HG03378 (cell line): ENCODE measurements around the gene KLK8.

Experiments used
- ATAC-seq: cut with Tn5 transposase; IDR thresholded peaks from one replicate; pipeline ENCODE4 v1.9.1; 2021; ENCODE audit warnings: mild to moderate bottlenecking, moderate library complexity; ENCODE audit not compliant: unreplicated experiment

KLK8 gene

GRCh38 chr19:50957587-50957986 is 43.8 kb downstream of the KLK8 start:
- no peak for ATAC-seq

GRCh38 chr19:50952910-50953309 is 48.5 kb downstream of the KLK8 start, which contains the start of gene KLK5:
TSS of gene KLK5 (minus strand) at chr19:50953038. CDS start at chr19:50952657, 381 bp downstream.
- no peak for ATAC-seq

- no peak for ATAC-seq
These were observed 51.5 kb downstream of the KLK8 start for GRCh38 chr19:50949861-50950260.

- no peak for ATAC-seq
These were observed 54.3 kb downstream of the KLK8 start for GRCh38 chr19:50947123-50947522.
